Activated CD4-positive, alpha-beta T cell treated with anti-CD3 and anti-CD28 coated beads, Interleukin-2, amount 10 ng/mL, durations not matched to agents 24 days and 14 days (primary cell): Measurements from ENCODE around the gene CDK9. TPM values are rescaled to one million over a fixed set of nuclear protein-coding genes. Genes with fewer than 3 reads are reported as not detected.
"Not testable (repeated sequence)": the region's sequence is repeated elsewhere in the genome, so short reads cannot be mapped to it uniquely, and the experiment has no call there.

ENCODE experiments used
- DNase-seq: peaks from one replicate; pipeline ENCODE4 v3.0.0; 2022
- H3K27ac Mint-ChIP-seq: one replicate; pipeline ENCODE4 v1.8.0; 2022; ENCODE audit warnings: mild to moderate bottlenecking, mixed read lengths
- H3K27me3 Mint-ChIP-seq: one replicate; pipeline ENCODE4 v1.8.0; 2022; ENCODE audit warnings: mixed read lengths
- H3K36me3 Mint-ChIP-seq: one replicate; pipeline ENCODE4 v1.8.0; 2022; ENCODE audit warnings: low read depth, mild to moderate bottlenecking, mixed read lengths
- H3K4me1 Mint-ChIP-seq: one replicate; pipeline ENCODE4 v1.8.0; 2021; ENCODE audit warnings: mixed read lengths
- H3K4me3 Mint-ChIP-seq: one replicate; pipeline ENCODE4 v1.8.0; 2022; ENCODE audit warnings: mild to moderate bottlenecking, moderate library complexity, mixed read lengths
- H3K9me3 Mint-ChIP-seq: one replicate; pipeline ENCODE4 v1.8.0; 2021; ENCODE audit warnings: mixed read lengths
- intact Hi-C: fragments of 100-400 bp; cut with micrococcal nuclease; formaldehyde crosslinking; loops from one replicate; pipeline ENCODE4 v1.15.1; 2023
- total RNA-seq: library from RNA; stranded (reverse); gene quantifications from 2 replicates; pipeline ENCODE4 v1.2.3, GENCODE V29; 2022

The CDK9 gene
- total RNA-seq, 1 donor from 2014 or later, result 96.4 TPM

DNA sequence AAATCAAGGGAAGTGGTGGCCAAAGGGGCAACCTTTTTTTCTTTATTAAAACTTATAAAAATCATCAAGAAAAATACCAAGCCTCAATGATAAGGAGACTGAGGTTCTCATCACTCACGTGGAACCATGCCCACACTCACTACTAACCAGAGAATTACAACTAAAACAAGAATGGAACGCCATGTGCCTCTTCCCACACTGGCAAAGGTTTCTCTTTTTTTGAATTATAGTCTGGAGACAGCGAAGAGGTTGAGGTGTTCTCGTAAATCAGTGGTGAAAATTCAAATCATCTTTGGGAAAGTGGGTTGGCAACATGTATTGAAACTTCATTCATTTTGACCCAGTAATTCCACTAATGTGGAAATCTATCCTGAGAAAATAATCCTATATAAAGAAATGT, 36.3 kb downstream of the CDK9 start:
- no peaks in the 10 kb centered on the region for H3K4me1 Mint-ChIP-seq
- H3K9me3 Mint-ChIP-seq, result no peaks in the 10 kb centered on the region
- intact Hi-C loops, result no loop called here
- H3K36me3 Mint-ChIP-seq, result peaks cover 14% of the 10 kb centered on the region
- no peak overlapping the region for H3K4me3 Mint-ChIP-seq
- H3K27me3 Mint-ChIP-seq, result no peaks in the 10 kb centered on the region
- no peak for DNase-seq
- H3K27ac Mint-ChIP-seq, result no peak overlapping the region

- Mint-ChIP-seq H3K4me3 (no peak overlapping the region), H3K36me3 (peaks cover 7% of the 10 kb centered on the region), H3K27ac (no peak overlapping the region), H3K27me3 (no peaks in the 10 kb centered on the region), H3K9me3 (no peaks in the 10 kb centered on the region), H3K4me1 (no peaks in the 10 kb centered on the region)
- intact Hi-C loops, result no loop called here
- no peak for DNase-seq
These were observed 39.7 kb downstream of the CDK9 start for GRCh38 chr9:127825319-127826051.

DNA sequence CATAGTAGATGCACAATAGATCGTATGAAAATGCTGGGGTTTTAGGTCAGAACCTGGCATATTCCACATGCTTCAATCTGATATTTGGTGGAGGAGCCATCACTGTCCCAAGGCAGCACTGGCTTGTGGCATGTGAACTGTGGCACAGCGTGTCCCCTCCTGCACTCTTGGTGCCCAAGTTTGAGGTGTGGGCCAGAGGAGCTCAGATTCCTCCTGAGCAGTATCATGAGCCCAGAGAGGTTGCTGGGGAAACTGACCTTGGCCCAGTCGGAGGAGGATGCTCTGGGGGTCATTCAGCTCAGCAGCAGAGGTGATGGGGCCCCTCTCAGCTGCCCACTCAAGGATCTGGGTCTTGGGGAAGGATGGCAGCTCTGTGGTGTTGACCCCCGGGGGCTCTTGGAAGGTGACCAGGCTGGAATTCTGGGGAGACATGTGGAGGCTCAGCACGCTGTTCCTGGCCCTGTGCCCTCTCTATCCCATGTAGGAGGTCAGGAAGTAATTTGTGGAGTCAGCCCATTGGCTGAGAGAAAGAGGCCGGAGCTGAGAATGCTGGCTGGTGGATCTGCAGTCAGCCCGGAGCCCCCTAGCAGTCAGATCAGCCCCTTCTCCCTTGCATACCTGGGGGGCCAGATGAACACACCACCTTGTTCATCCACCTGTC, 40.5 kb downstream of the CDK9 start:
- no peaks in the 10 kb centered on the region for H3K4me1 Mint-ChIP-seq
- no peak overlapping the region for H3K27ac Mint-ChIP-seq
- intact Hi-C loops, result no loop called here
- no peaks in the 10 kb centered on the region for H3K9me3 Mint-ChIP-seq
- H3K27me3 Mint-ChIP-seq, result no peaks in the 10 kb centered on the region
- DNase-seq, result no peak
- H3K4me3 Mint-ChIP-seq, result no peak overlapping the region
- peaks cover 7% of the 10 kb centered on the region for H3K36me3 Mint-ChIP-seq

GRCh38 chr9:127828262-127829031, 42.6 kb downstream of the CDK9 start:
- Mint-ChIP-seq H3K27me3 (no peaks in the 10 kb centered on the region), H3K4me3 (no peak overlapping the region), H3K36me3 (peaks cover 10% of the 10 kb centered on the region), H3K27ac (peak overlapping the region; percentile 8), H3K9me3 (no peaks in the 10 kb centered on the region), H3K4me1 (peaks cover 7% of the 10 kb centered on the region)
- intact Hi-C loops, result no loop called here
- DNase-seq, result no peak

- Mint-ChIP-seq H3K27ac (no peak overlapping the region), H3K36me3 (peaks cover 6% of the 10 kb centered on the region), H3K4me1 (peaks cover 7% of the 10 kb centered on the region), H3K27me3 (no peaks in the 10 kb centered on the region), H3K4me3 (no peak overlapping the region), H3K9me3 (no peaks in the 10 kb centered on the region)
- DNase-seq, result no peak
- intact Hi-C loops, result no loop called here
These were observed 43.5 kb downstream of the CDK9 start for GRCh38 chr9:127829205-127829906.

DNA sequence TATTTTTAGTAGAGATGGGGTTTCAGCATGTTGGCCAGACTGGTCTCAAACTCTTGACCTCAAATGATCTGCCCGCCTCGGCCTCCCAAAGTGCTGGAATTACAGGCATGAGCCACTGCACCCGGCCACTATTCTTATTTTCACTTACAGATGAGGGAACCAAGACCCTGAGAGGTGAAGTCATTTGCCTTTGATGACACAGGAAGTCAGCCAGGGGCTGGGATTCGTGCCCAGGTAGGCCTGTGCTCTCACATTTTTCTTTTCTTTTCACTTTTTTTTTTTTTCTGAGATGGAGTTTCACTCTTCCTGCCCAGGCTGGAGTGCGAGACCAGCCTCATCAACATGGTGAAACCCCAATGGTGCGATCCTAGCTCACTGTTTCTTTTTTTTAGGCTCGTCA, 46.4 kb downstream of the CDK9 start:
- H3K4me3 Mint-ChIP-seq, result no peak overlapping the region

GRCh38 chr9:127833555-127833954, 47.7 kb downstream of the CDK9 start:
- Mint-ChIP-seq H3K36me3 (peaks cover 6% of the 10 kb centered on the region), H3K4me1 (peaks cover 9% of the 10 kb centered on the region), H3K27me3 (no peaks in the 10 kb centered on the region), H3K9me3 (no peaks in the 10 kb centered on the region), H3K4me3 (no peak overlapping the region), H3K27ac (no peak overlapping the region)
- no peak for DNase-seq
- intact Hi-C loops, result no loop called here

More for the DNA sequence above, 46.4 kb downstream of the CDK9 start:
- Mint-ChIP-seq H3K4me1 (peaks cover 9% of the 10 kb centered on the region), H3K36me3 (peaks cover 6% of the 10 kb centered on the region), H3K27ac (peak overlapping the region; percentile 76), H3K9me3 (no peaks in the 10 kb centered on the region), H3K27me3 (no peaks in the 10 kb centered on the region)
- intact Hi-C loops, result no loop called here
- DNase-seq, result peak; percentile 65

GRCh38 chr9:127835991-127836516, 50.2 kb downstream of the CDK9 start:
- H3K27me3 Mint-ChIP-seq, result no peaks in the 10 kb centered on the region
- H3K4me3 Mint-ChIP-seq, result no peak overlapping the region
- DNase-seq, result no peak
- H3K9me3 Mint-ChIP-seq, result no peaks in the 10 kb centered on the region
- peaks cover 9% of the 10 kb centered on the region for H3K4me1 Mint-ChIP-seq
- no peak overlapping the region for H3K27ac Mint-ChIP-seq
- intact Hi-C loops, result no loop called here
- peaks cover 4% of the 10 kb centered on the region for H3K36me3 Mint-ChIP-seq

DNA sequence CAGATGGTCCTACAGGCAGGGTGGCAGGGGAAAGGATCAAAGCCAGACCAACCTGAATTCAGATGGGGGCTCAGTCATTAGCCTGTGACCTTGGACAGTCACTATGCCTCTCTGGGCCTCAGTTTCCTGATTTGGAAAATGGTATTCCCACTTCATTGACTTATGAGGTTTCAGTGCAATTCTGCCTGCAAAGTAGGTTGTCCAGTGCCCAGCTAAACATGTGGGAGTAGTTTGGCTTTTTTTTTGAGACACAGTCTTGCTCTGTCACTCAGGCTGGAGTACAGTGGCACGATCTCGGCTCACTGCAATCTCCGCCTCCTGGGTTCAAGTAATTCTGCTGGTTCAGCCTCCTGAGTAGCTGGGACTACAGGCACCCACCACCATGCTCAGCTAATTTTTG, 50.7 kb downstream of the CDK9 start:
- H3K36me3 Mint-ChIP-seq, result not testable (repeated sequence)

DNA sequence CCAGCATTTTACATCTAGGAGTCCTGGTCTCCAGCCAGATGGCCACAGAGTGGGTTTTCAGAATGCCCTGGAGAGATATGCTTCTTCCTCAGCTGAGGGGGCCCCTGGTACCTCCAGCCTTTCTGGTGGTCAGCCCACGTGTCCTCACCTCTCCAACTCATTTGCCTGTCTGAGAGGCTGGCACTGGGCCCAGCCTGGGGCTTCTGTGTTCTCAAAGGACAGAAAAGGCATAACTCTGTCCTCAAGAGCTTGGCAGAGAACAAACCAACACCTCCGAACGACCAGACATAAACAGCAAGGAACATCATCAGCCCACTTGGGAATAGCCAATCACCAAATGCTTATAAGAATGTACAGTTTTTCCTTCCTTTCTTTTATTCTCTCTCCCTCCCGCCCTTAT, 51.5 kb downstream of the CDK9 start:
- Mint-ChIP-seq H3K9me3 (no peaks in the 10 kb centered on the region), H3K4me1 (peaks cover 6% of the 10 kb centered on the region), H3K27me3 (no peaks in the 10 kb centered on the region), H3K27ac (no peak overlapping the region), H3K4me3 (no peak overlapping the region), H3K36me3 (peaks cover 3% of the 10 kb centered on the region)
- intact Hi-C loops, result no loop called here
- no peak for DNase-seq

More for the DNA sequence above, 50.7 kb downstream of the CDK9 start:
- H3K9me3 Mint-ChIP-seq, H3K4me1 Mint-ChIP-seq, DNase-seq, H3K4me3 Mint-ChIP-seq, intact Hi-C loops, H3K27me3 Mint-ChIP-seq, H3K27ac Mint-ChIP-seq: not testable (repeated sequence)

DNA sequence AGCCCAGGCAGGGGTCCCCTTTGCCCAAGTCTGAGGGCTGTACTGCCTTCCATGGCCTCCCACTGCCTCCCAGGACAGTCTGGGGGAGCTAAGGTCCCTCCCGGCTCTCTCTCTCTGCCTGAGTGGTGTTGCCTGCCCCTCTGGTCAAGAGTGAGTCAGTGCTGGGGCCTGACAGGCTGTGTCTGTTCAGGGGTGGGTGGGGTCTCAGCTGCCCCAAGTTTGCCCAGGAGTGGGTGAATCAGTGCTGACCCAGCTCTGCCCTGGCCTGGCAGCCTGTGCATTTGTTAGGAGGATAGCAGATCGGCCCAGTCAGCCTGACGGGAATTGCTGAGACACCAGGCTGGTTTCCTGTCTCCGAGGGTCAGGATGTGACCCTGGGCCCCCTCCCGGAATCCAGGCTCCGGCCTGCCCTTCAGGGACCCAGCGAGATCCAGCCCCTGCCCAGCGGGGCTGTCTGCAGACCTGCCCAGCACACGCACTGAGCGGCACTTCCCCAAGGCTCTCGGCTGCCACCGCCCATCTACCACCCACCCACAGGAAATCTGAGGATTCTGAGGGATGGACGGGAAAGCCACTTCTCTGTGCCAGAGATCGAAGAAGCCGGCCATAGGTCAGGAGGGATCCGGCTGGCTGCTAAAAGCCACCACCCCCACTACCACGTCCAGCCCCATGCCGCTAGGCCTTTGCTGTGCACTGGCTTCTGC, 52.7 kb downstream of the CDK9 start:
- Mint-ChIP-seq H3K27ac (no peak overlapping the region), H3K4me3 (no peak overlapping the region), H3K27me3 (no peaks in the 10 kb centered on the region), H3K9me3 (no peaks in the 10 kb centered on the region), H3K36me3 (peaks cover 2% of the 10 kb centered on the region), H3K4me1 (peaks cover 2% of the 10 kb centered on the region)
- no peak for DNase-seq
- intact Hi-C loops, result no loop called here
